ENCODE measurements around the gene SNRNP25.

DNA sequence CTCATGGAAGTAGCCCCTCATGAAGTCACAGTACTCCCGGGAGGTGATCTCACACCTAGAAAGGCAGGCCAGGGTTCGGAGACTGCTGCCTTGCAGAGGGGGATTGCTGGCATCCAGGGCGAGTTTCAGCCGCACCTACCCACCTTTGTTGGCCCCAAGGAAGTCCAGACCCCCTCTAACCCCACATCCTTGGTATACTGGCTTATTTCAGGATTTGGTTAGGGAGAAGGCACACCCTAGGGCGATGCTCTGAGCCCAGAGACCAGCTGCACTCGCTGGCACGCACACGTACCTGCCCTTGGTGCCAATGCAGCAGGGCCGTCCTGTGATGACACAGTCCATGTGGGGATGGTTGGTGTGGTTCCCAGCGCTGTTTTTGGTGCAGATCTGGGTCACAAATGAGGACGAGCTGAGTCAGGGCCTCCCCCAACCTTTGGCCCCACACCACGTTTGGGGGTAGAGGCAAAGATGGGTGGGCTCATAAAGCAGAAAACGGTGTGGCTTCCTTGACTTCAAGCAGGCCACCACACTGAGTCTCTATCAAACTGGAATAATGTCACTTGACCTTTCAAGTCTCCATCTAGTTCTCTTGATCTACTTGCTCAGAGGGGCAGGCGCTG is 5.9 kb downstream of the SNRNP25 start:
- TF ChIP-seq GATA2 (IDR thresholded peaks at IDR 0.05; ENCODE audit: low read depth, low read length) (no peak), GATA3 (IDR thresholded peaks at IDR 0.05; ENCODE audit: low read depth, low read length) (no peak)
